HEK293T (cell line): ENCODE data around the gene HEPN1.

Experiments
- CTCF ChIA-PET: fragments of 350-600 bp; formaldehyde crosslinking; extraction: SDS; loops from one replicate; lab custom pipeline; 2021; ENCODE audit warnings: antibody characterized with exemption, inconsistent platforms; lab: Yijun Ruan, JAX
- POLR2A ChIA-PET: fragments of 350-600 bp; formaldehyde crosslinking; extraction: SDS; loops from one replicate; lab custom pipeline; 2020; ENCODE audit warnings: antibody characterized with exemption, inconsistent platforms; lab: Yijun Ruan, JAX
- DNase-seq: peaks from one replicate; pipeline ENCODE4 v3.0.0; 2012; ENCODE audit warnings: mixed read lengths; ENCODE audit errors: extremely low spot score
- ARNT ChIP-seq: fragments of 450-650 bp; IDR thresholded peaks from 2 replicates; pipeline ENCODE4 v1.6.1; 2017; ENCODE audit warnings: mild to moderate bottlenecking
- BHLHE40 ChIP-seq: fragments of 450-650 bp; IDR thresholded peaks from 2 replicates; pipeline ENCODE4 v1.6.1; 2016; ENCODE audit warnings: mild to moderate bottlenecking, moderate library complexity, borderline replicate concordance
- CTBP1 ChIP-seq: fragments of 450-650 bp; IDR thresholded peaks from 2 replicates; pipeline ENCODE4 v1.6.1; 2016; ENCODE audit warnings: borderline replicate concordance
- ELF4 ChIP-seq: fragments of 450-650 bp; IDR thresholded peaks from 2 replicates; pipeline ENCODE4 v1.6.1; 2017; ENCODE audit warnings: antibody characterized with exemption
- FOXA1 ChIP-seq: fragments of 450-650 bp; IDR thresholded peaks from 2 replicates; pipeline ENCODE4 v1.6.1; 2016; ENCODE audit warnings: mild to moderate bottlenecking
- FOXK2 ChIP-seq: fragments of 450-650 bp; IDR thresholded peaks from 2 replicates; pipeline ENCODE4 v1.6.1; 2016; ENCODE audit warnings: mild to moderate bottlenecking
- FOXM1 ChIP-seq: fragments of 450-650 bp; IDR thresholded peaks from 2 replicates; pipeline ENCODE4 v1.6.1; 2017; ENCODE audit warnings: mild to moderate bottlenecking, borderline replicate concordance
- HDGF ChIP-seq: fragments of 450-650 bp; IDR thresholded peaks from 2 replicates; pipeline ENCODE4 v1.6.1; 2017; ENCODE audit warnings: antibody characterized with exemption, borderline replicate concordance
- L3MBTL2 ChIP-seq: fragments of 450-650 bp; conservative IDR thresholded peaks from 2 replicates; pipeline ENCODE4 v1.6.1; 2016; ENCODE audit warnings: mild to moderate bottlenecking
- LEF1 ChIP-seq: fragments of 450-650 bp; IDR thresholded peaks from 2 replicates; pipeline ENCODE4 v1.6.1; 2017; ENCODE audit warnings: mild to moderate bottlenecking, borderline replicate concordance
- NFRKB ChIP-seq: fragments of 450-650 bp; IDR thresholded peaks from 2 replicates; pipeline ENCODE4 v1.6.1; 2016; ENCODE audit warnings: mild to moderate bottlenecking, moderate library complexity
- SP1 ChIP-seq: fragments of 450-650 bp; IDR thresholded peaks from 2 replicates; pipeline ENCODE4 v1.6.1; 2017
- SUZ12 ChIP-seq: fragments of 450-650 bp; IDR thresholded peaks from 2 replicates; pipeline ENCODE4 v1.6.1; 2016; ENCODE audit warnings: mild to moderate bottlenecking
- TARDBP ChIP-seq: fragments of 450-650 bp; IDR thresholded peaks from 2 replicates; pipeline ENCODE4 v1.6.1; 2016
- ZNF384 ChIP-seq: fragments of 450-650 bp; IDR thresholded peaks from 2 replicates; pipeline ENCODE4 v1.6.1; 2016
- TF ChIP-seq, protein P1 (sequence below): fragments of 450-650 bp; IDR thresholded peaks from 2 replicates; pipeline ENCODE4 v1.6.1; 2016

Gene HEPN1

DNA sequence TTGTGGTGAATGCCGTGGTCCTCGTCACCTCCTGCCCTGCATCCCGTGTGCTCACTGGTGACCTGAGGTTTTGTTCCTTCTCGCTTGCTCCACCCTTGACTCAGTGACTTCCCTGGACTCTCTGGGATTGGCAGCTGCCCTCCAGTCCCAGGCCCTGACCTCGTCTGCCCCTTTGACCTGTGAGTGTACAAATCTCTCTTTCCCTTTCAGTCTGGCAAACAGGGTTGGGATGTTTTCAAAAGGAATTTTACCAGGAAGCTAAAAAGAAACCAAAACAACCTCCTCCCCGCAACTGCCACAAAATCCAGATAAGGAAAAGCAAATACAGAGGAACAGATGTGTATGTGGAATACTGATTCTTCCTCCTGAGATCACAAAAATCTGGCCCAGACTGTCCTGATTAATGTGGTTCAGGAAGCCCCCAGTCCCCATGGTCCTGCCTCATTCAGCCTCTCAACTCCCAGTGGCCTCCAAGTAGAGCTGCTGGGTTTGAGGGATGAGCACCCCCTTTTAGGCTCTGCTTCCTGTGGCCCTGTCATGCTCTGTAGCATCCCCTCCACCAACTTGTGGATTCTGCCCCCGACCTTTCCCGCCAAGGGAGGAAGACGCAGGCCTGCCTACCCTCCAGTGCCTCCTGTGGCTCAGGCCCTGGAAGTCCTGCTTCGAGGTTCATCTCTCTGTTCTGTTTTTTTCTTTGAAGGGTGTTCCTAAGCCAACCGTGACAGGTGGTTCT lies 36.5 kb upstream of the HEPN1 start:
- CTCF ChIA-PET = no interaction called here
- DNase-seq = no peak
- TF ChIP-seq LEF1 (no peak), ELF4 (no peak), FOXK2 (no peak), TARDBP (no peak), CTBP1 (no peak), NFRKB (no peak), HDGF (no peak), ZNF384 (no peak), BHLHE40 (no peak), FOXA1 (no peak), FOXM1 (no peak), SUZ12 (no peak), L3MBTL2 (no peak), ARNT (no peak), SP1 (no peak)
- TF ChIP-seq, protein P1, sequence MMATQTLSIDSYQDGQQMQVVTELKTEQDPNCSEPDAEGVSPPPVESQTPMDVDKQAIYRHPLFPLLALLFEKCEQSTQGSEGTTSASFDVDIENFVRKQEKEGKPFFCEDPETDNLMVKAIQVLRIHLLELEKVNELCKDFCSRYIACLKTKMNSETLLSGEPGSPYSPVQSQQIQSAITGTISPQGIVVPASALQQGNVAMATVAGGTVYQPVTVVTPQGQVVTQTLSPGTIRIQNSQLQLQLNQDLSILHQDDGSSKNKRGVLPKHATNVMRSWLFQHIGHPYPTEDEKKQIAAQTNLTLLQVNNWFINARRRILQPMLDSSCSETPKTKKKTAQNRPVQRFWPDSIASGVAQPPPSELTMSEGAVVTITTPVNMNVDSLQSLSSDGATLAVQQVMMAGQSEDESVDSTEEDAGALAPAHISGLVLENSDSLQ = no peak
- POLR2A ChIA-PET = no interaction called here

DNA sequence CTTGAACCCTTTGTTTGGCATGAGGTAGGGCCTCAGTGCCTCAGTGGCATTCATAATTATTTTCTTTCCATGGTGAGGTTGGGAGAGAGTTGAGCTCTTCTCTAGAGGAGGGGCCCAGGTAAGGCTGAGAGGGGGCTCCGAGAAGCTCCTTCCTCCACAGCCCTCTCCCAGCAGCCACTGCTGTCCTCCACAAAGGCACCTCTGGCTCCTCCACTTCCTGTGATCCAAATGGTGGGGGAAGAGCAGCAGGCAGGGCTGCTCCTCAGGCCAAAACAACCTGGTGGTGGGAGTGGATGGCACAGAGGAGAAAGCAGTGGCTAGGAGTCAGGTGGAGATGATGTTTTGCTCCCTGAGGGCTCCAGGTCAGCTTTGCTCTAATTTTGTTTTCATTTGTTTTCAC lies 34.7 kb upstream of the HEPN1 start:
- no peak for TF ChIP-seq FOXM1
- no peak for TF ChIP-seq SUZ12
- no peak for TF ChIP-seq CTBP1
- POLR2A ChIA-PET = interaction anchor here (1.7 kb wide), 1 partner anchor 8 kb away, joined by 8 read pairs; no protein-coding TSS in a partner anchor
- CTCF ChIA-PET = interaction anchor here (2.0 kb wide), 1 partner anchor 8 kb away, joined by 10 read pairs; no protein-coding TSS in a partner anchor
- no peak for DNase-seq

DNA sequence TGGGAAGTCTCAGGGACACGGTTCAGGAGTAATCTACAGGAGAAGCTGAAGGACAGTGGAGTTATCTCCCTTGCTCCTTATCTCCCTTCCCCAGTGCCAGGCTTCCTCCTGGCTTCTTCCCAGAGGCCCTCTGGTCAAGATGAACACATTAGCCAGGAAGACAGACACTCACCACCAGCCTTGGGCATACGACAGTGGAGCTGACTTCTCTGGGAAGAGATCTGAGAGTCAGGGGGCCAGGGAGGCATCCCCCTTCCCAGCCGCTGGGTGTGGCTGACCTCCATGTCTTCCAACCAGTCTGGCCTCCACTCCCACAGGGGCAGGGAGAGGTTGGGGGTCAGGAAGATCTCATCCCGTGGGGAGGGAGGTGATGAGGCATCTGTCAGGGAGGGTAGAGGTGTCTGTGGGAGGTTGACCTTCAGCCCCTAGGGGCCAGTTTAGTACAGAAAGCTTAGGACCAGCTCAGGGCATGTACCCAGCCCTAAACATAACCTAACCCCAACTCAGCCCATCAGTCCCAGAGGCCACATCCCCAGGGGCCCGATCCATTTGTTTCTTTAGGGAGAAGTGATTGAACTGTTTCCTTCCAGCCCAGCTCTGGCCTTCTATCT lies 34.1 kb upstream of the HEPN1 start:
- ChIA-PET POLR2A (interaction anchor here (1.7 kb wide), 1 partner anchor 9 kb away, joined by 8 read pairs; no protein-coding TSS in a partner anchor), CTCF (interaction anchor here (2.0 kb wide), 1 partner anchor 9 kb away, joined by 10 read pairs; no protein-coding TSS in a partner anchor)
- TF ChIP-seq FOXK2 = no peak
- TF ChIP-seq SP1 = no peak
- DNase-seq = no peak

DNA sequence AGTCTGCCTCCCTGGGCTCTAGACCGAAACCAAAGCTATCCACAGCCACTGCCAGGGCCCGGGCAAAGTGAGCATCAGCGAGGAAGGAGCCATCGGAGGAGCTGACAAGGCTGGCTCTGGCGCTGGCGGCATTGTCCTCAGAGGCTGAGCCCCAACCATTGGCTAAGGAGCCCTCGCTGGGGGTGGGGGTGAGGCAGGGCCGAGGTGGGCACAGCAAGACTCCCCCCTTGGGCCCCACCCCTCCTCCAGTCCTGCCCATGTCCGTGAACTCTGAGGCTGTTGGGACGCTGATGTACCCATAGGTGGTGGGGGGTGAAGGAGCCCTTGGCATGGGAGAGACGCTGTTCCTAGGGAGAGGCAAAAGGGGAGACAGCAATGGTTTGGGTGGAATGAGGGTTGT lies 32.6 kb upstream of the HEPN1 start:
- ChIA-PET POLR2A (no interaction called here), CTCF (interaction anchor here (2.7 kb wide), 1 partner anchor 10 kb away, joined by 8 read pairs; no protein-coding TSS in a partner anchor)
- no peak for DNase-seq
- TF ChIP-seq SUZ12 (no peak), SP1 (no peak), FOXK2 (no peak), L3MBTL2 (no peak), ARNT (no peak), FOXA1 (no peak), BHLHE40 (no peak), ELF4 (no peak), HDGF (no peak), CTBP1 (no peak), ZNF384 (no peak), LEF1 (no peak), FOXM1 (no peak), NFRKB (no peak), TARDBP (no peak)
- TF ChIP-seq, protein P1 = no peak

DNA sequence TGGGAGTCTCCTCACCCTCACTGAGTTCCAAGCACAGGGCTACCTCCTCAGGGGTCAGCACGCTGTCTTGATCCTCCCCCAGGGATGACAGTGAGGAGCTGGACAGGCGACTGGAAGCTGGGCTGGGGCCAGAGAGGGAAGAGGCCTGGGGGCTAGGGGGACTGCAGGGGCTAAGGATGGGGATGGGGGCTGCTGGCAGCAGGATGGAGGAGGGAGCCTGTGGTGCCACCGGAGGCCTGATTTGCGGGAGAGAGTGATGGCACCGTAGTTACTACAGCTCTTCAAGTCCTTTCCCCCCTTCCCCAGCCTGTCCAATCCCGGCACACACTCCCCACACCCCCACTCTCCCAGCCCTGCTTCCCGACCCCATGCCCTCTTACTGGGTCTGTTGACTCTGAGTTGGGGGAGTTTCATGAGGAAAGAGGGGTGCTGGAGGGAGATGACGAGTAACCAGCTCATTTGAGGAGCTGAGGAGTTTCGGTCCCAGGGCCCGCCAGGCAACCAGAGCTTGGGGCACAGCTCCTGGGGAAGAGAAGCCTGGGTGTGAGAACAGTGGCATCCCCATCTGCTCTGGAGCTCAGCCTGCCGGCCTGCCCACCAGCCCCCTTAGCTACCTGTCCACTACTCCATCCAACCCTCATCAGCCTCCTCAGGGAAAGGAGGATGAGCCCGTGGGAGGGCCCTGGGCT lies 31.9 kb upstream of the HEPN1 start:
- TF ChIP-seq BHLHE40 (no peak), FOXM1 (no peak), L3MBTL2 (no peak), SUZ12 (no peak), CTBP1 (no peak)
- TF ChIP-seq, protein P1 = no peak
- no peak for DNase-seq
- ChIA-PET CTCF (interaction anchor here (0.6 to 2.7 kb wide), 3 partner anchors 11 to 463 kb away, joined by 3 to 8 read pairs (median 3); no protein-coding TSS in a partner anchor), POLR2A (interaction anchor here (0.9 to 2.7 kb wide), 2 partner anchors 9 to 11 kb away, joined by 3 to 13 read pairs; no protein-coding TSS in a partner anchor)

DNA sequence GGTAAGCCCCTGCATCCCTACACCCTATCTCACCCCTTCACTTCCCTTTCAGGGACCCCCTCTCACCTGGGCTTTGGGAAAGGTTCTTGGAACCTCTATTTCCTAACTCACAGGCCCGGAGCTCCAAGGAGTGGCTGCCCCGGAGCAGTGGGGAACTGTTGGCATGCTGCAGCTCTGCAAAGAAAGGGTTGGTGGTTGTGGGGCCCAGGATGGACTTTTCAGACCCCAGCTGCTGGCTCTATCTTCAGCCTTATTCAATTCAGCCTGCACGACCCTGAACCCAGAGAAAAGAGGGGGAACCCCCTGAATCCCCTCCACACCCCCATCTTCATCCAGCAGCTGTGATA lies 31.4 kb upstream of the HEPN1 start:
- POLR2A ChIA-PET = interaction anchor here (0.9 to 2.7 kb wide), 2 partner anchors 9 to 11 kb away, joined by 3 to 13 read pairs; no protein-coding TSS in a partner anchor
- TF ChIP-seq FOXK2 = no peak
- TF ChIP-seq LEF1 = no peak
- TF ChIP-seq TARDBP = no peak
- TF ChIP-seq HDGF = no peak
- TF ChIP-seq FOXM1 = no peak
- TF ChIP-seq ELF4 = no peak
- TF ChIP-seq CTBP1 = no peak
- TF ChIP-seq, protein P1 = no peak
- TF ChIP-seq FOXA1 = no peak
- no peak for TF ChIP-seq ZNF384
- no peak for TF ChIP-seq SP1
- no peak for DNase-seq
- CTCF ChIA-PET = interaction anchor here (0.6 to 2.7 kb wide), 2 partner anchors 11 to 33 kb away, joined by 3 to 8 read pairs; no protein-coding TSS in a partner anchor
